NT2/D1 (cell line): ENCODE measurements around the gene IGF2BP2.
"Not testable (repeated sequence)": the region's sequence is repeated elsewhere in the genome, so short reads cannot be mapped to it uniquely, and the experiment has no call there.

Source experiments
- DNase-seq: peaks from one replicate; pipeline ENCODE4 v3.0.0-alpha.2; 2011; ENCODE audit warnings: low read depth, low spot score
- H3K27me3 ChIP-seq: 2 replicates; pipeline ENCODE4 v1.6.0; 2011; ENCODE audit warnings: mild to moderate bottlenecking; ENCODE audit not compliant: insufficient read length, insufficient read depth
- H3K36me3 ChIP-seq: 2 replicates; pipeline ENCODE4 v1.6.1; 2011; ENCODE audit warnings: mild to moderate bottlenecking, low read length, mixed read lengths; ENCODE audit not compliant: insufficient read depth, insufficient read length
- H3K4me1 ChIP-seq: 2 replicates; pipeline ENCODE4 v1.5.1; 2011; ENCODE audit not compliant: insufficient read depth, insufficient read length
- H3K4me3 ChIP-seq: 2 replicates; pipeline ENCODE4 v1.5.1; 2011; ENCODE audit warnings: low read depth; ENCODE audit not compliant: insufficient read length
- H3K9ac ChIP-seq: 2 replicates; pipeline ENCODE4 v1.6.0; 2011; ENCODE audit warnings: low read depth; ENCODE audit not compliant: insufficient read length
- H3K9me3 ChIP-seq: 2 replicates; pipeline ENCODE4 v1.5.1; 2011; ENCODE audit warnings: mild to moderate bottlenecking, low read length; ENCODE audit not compliant: insufficient read depth
- SUZ12 ChIP-seq: IDR thresholded peaks from 2 replicates; pipeline ENCODE4 v1.6.1; 2011; ENCODE audit not compliant: insufficient read length, insufficient read depth; ENCODE audit errors: extremely low read depth
- YY1 ChIP-seq: IDR thresholded peaks from 2 replicates; pipeline ENCODE4 v1.6.1; 2011; ENCODE audit not compliant: insufficient read length, insufficient read depth
- ZNF274 ChIP-seq: IDR thresholded peaks from 2 replicates; pipeline ENCODE4 v1.6.1; 2011; ENCODE audit warnings: mild to moderate bottlenecking, low read depth, low read length

IGF2BP2 gene

DNA sequence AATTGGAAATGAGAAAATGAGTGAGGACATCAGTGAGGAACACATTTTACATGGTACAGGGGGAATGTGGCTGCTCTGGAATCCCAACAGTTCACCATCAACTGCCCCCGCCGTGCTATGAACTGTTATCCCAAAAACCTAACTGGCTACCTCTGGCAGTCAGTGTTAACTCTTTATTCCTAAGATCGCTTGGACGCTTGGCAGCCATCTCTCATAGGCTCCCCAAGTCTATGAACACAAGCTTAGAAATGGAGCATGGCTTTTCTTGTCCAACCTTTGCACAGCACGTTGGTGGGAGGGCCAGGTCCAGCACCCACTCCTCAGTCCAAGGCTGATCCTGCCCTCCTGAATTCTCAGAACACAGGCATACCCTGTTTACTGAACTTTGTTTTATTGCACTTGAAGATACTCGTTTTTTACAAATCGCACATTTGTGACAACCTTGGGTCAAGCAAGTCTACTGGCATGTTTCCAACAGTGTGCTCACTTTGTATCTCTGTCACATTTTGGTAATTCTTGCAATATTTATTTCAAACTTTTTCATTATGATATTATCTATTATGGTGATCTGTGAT, 185.1 kb downstream of the IGF2BP2 start:
- no peak for DNase-seq
- Histone ChIP-seq H3K9me3 (no peaks in the 10 kb centered on the region), H3K9ac (no peak overlapping the region), H3K4me3 (no peak overlapping the region), H3K4me1 (no peaks in the 10 kb centered on the region), H3K36me3 (peaks cover 24% of the 10 kb centered on the region), H3K27me3 (no peaks in the 10 kb centered on the region)
- no peak for TF ChIP-seq SUZ12
- no peak for TF ChIP-seq YY1

DNA sequence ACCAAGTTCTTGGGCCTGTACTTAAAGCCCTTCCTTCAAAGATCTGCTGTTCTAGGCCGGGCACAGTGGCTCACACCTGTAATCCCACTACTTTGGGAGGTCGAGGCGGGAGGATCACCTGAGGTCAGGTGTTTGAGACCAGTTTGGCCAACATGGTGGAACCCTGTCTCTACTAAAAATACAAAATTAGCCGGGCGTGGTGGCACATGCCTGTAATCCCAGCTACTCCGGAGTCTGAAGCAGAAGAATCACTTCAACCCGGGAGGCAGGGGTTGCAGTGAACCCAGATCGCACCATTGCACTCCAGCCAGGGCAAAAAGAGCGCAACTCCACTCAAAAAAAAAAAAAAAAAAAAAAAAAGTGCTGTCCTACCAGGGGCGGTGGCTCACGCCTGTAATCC, 186.2 kb downstream of the IGF2BP2 start:
- not testable (repeated sequence) for H3K9ac ChIP-seq, H3K27me3 ChIP-seq, H3K4me1 ChIP-seq, H3K4me3 ChIP-seq, H3K9me3 ChIP-seq, DNase-seq
- H3K36me3 ChIP-seq: peaks cover 22% of the 10 kb centered on the region

DNA sequence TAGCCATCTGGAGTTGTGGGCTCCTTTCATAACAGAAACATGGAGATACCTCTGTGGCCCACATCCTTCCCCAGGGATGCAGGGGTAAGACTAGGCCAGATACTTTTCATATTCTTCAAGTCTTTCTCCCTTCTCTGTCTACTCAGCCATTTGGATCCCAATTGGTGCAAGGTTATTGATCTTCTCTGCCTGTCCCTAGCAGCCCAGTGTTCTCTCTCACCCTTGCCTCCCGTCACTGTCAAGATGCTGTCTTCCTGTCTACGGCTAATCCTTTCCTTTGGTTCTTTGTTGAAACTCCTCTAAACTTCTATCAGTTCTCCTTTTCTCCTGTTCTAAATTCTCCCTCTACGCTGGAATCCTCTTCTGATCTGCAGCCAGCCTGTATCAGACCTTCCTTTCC, 187.5 kb downstream of the IGF2BP2 start:
- no peak overlapping the region for H3K4me3 ChIP-seq
- H3K4me1 ChIP-seq: no peaks in the 10 kb centered on the region
- no peak overlapping the region for H3K9ac ChIP-seq
- H3K27me3 ChIP-seq: no peaks in the 10 kb centered on the region
- no peaks in the 10 kb centered on the region for H3K9me3 ChIP-seq
- DNase-seq: no peak
- no peak for TF ChIP-seq YY1
- TF ChIP-seq SUZ12: no peak
- no peak for TF ChIP-seq ZNF274
- H3K36me3 ChIP-seq: peaks cover 10% of the 10 kb centered on the region

DNA sequence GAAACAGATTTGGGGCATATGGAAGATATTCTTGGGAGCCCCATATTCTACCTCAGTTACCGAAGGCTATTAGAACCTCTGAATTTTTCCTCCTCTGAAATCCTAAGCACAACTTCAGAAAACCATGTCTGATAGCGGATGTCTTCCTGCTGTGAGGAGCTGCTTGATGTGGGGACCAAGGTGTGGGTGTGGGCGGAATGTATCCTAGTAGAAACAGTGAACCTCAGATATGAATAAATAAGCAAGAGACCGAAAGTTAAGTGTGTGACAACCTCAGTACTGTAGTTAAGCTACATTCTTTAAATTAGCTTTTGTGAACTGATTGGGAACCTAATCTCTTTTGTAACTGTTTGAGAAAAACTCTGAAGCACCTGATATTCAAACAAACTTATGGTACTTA, 191.8 kb downstream of the IGF2BP2 start:
- DNase-seq: no peak
- Histone ChIP-seq H3K36me3 (peaks cover 24% of the 10 kb centered on the region), H3K4me3 (no peak overlapping the region), H3K9me3 (no peaks in the 10 kb centered on the region; the same call in 1 of the 2 replicates), H3K27me3 (no peaks in the 10 kb centered on the region), H3K4me1 (no peaks in the 10 kb centered on the region), H3K9ac (no peak overlapping the region)
- TF ChIP-seq ZNF274 (no peak), YY1 (no peak), SUZ12 (no peak)

DNA sequence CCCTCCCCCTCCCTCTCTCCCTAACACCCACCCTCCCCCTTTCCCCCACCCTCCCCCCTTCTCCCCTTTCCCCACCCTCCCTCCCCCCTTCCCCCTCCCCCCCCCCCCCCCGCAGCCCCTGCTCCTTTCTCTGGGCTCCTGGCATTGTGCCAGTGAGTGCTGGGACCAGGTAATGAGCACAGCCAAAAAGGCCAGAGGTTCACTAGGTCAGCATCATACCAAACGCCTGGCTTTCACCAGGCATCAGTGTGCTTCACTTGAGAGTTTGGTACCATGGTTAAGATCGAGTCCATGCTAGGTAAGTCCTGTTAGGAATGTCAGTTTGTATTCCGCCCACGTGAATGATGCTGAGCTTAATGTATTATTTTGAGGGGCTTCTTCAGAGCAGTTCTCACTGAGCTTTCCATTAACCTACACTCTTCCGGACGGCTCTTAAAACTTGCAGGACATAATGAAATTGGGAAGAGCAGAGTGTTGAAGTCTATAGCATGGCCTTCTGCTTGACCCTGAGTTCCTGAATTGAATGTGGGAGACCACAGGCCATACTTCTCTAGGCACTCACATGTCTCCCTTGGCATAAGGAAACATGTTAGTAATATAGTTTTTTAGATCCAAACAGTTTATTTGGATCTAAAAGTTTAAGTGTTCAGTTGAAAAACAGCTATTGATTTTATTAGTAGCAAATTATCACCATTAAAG, 193.2 kb downstream of the IGF2BP2 start:
- H3K4me1 ChIP-seq: no peaks in the 10 kb centered on the region

DNA sequence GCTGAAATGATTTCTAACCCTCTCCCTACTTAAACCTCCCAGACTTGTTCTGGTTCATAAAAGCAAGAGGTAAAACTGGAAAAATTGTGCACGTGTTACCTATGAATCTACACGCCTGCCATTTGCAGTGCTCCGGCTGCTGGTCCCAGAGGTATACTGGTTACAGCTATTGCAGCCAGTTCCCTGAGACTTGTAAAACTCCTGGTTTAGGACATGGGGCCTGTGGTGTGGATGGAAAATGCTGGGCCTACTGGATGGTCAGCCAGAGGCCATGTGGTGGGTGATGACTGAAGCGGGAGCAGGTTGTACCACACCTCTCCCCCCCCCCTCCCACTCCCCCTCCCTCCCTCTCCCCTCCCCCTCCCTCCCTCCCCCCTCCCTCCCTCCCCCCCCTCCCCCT, 193.7 kb downstream of the IGF2BP2 start:
- peaks cover 39% of the 10 kb centered on the region for H3K36me3 ChIP-seq

More for the DNA sequence above, 193.2 kb downstream of the IGF2BP2 start:
- no peaks in the 10 kb centered on the region for H3K27me3 ChIP-seq
- no peaks in the 10 kb centered on the region; the same call in 1 of the 2 replicates for H3K9me3 ChIP-seq
- DNase-seq: no peak
- H3K4me3 ChIP-seq: no peak overlapping the region
- TF ChIP-seq SUZ12 (no peak), YY1 (no peak), ZNF274 (no peak)
- no peak overlapping the region for H3K9ac ChIP-seq
- peaks cover 36% of the 10 kb centered on the region for H3K36me3 ChIP-seq

DNA sequence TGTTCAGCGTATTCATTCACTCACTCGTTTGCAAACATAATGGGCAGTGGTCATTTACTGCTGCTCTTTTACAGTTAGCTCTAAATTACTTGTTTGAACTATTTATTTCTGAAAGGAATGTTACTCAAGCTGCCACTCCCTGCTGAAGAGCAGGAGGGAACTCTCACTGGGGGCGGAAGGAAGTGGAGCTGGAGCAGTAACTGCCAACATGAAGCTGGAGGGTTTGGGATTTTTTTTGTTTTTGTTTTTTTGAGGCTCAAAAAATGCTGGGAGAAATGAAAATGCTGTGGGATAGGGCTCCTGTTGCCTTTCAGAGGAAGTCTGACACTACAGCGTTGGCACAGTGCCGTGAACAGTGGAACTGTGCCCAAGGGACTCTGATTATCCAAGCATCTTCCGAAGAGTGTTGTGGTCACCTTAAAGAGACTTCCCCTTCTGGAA, 194.6 kb downstream of the IGF2BP2 start:
- Histone ChIP-seq H3K36me3 (peaks cover 48% of the 10 kb centered on the region), H3K4me3 (no peak overlapping the region), H3K9me3 (no peaks in the 10 kb centered on the region; the same call in 1 of the 2 replicates), H3K27me3 (no peaks in the 10 kb centered on the region), H3K4me1 (no peaks in the 10 kb centered on the region), H3K9ac (no peak overlapping the region)
- DNase-seq: no peak
- no peak for TF ChIP-seq SUZ12
- TF ChIP-seq YY1: no peak
- TF ChIP-seq ZNF274: no peak

More for the DNA sequence above, 193.7 kb downstream of the IGF2BP2 start:
- TF ChIP-seq SUZ12 (no peak), ZNF274 (no peak), YY1 (no peak)
- Histone ChIP-seq H3K4me1 (no peaks in the 10 kb centered on the region), H3K27me3 (no peaks in the 10 kb centered on the region), H3K4me3 (no peak overlapping the region), H3K9me3 (no peaks in the 10 kb centered on the region; the same call in 1 of the 2 replicates), H3K9ac (no peak overlapping the region)
- DNase-seq: no peak
